Neural cell (in vitro differentiated cells): ENCODE results near the gene FAM117A. TPM values are rescaled to one million over a fixed set of nuclear protein-coding genes. Genes with fewer than 3 reads are reported as not detected.

ENCODE experiments used
- H2AFZ ChIP-seq: fragments of 200-600, 300-800 bp; sonication (generic), shearing (Covaris generic); 2 replicates; pipeline ENCODE4 v1.6.0; 2014; ENCODE audit warnings: low read depth, mild to moderate bottlenecking, antibody characterized with exemption, low read length, moderate library complexity
- H3F3A ChIP-seq: fragments of 200-600 bp; shearing (Covaris generic); 2 replicates; pipeline ENCODE4 v1.6.1; 2016; ENCODE audit warnings: mild to moderate bottlenecking, moderate library complexity, mixed read lengths, antibody characterized with exemption, low read length; ENCODE audit not compliant: insufficient read depth, poor library complexity, severe bottlenecking
- H3K27ac ChIP-seq: fragments of 200-600, 300-800 bp; sonication (generic), shearing (Covaris generic); 2 replicates; pipeline ENCODE4 v1.5.1; 2014; ENCODE audit warnings: mild to moderate bottlenecking, low read length, moderate library complexity
- H3K27me3 ChIP-seq: fragments of 300-800, 200-600 bp; sonication (generic), shearing (Covaris generic); 2 replicates; pipeline ENCODE4 v1.6.0; 2014; ENCODE audit warnings: mild to moderate bottlenecking, low read depth, low read length, moderate library complexity; ENCODE audit not compliant: insufficient read depth
- H3K36me3 ChIP-seq: fragments of 300-800, 200-600 bp; sonication (generic), shearing (Covaris generic); 2 replicates; pipeline ENCODE4 v1.5.1; 2014; ENCODE audit warnings: mild to moderate bottlenecking, antibody characterized with exemption, low read length, moderate library complexity; ENCODE audit not compliant: insufficient read depth
- H3K4me2 ChIP-seq: fragments of 300-800, 200-600 bp; sonication (generic), shearing (Covaris generic); 2 replicates; pipeline ENCODE4 v1.6.0; 2014; ENCODE audit warnings: mild to moderate bottlenecking, low read length
- H3K4me3 ChIP-seq: fragments of 300-800, 200-600 bp; sonication (generic), shearing (Covaris generic); 2 replicates; pipeline ENCODE4 v1.5.1; 2014; ENCODE audit warnings: mild to moderate bottlenecking, low read length, moderate library complexity
- H3K79me2 ChIP-seq: fragments of 200-600 bp; shearing (Covaris generic); replicated peaks from 2 replicates; pipeline ENCODE4 v1.6.0; 2014; ENCODE audit warnings: mild to moderate bottlenecking, low read length, moderate library complexity; ENCODE audit not compliant: insufficient read depth
- H3K9ac ChIP-seq: fragments of 300-800, 200-600 bp; sonication (generic), shearing (Covaris generic); 2 replicates; pipeline ENCODE4 v1.6.1; 2016; ENCODE audit warnings: mild to moderate bottlenecking, low read length, mixed read lengths
- H3K9me2 ChIP-seq: fragments of 200-600 bp; shearing (Covaris generic); 2 replicates; pipeline ENCODE4 v1.6.1; 2016; ENCODE audit warnings: mild to moderate bottlenecking, low read length, mixed read lengths; ENCODE audit not compliant: insufficient read depth
- H3K9me3 ChIP-seq: fragments of 200-600, 300-800 bp; sonication (generic), shearing (Covaris generic); 2 replicates; pipeline ENCODE4 v1.6.1; 2016; ENCODE audit warnings: mild to moderate bottlenecking, mixed run types, low read length, moderate library complexity, mixed read lengths
- H4K20me1 ChIP-seq: fragments of 200-600 bp; shearing (Covaris generic); 2 replicates; pipeline ENCODE4 v1.6.1; 2016; ENCODE audit warnings: mild to moderate bottlenecking, mixed run types; ENCODE audit not compliant: insufficient read depth
- EP300 ChIP-seq: fragments of 450-650 bp; conservative IDR thresholded peaks from 2 replicates; pipeline ENCODE4 v1.6.1; 2014; ENCODE audit warnings: antibody characterized with exemption, mild to moderate bottlenecking, moderate library complexity; ENCODE audit not compliant: poor library complexity, severe bottlenecking
- EZH2 ChIP-seq: fragments of 200-600, 300-800 bp; shearing (Covaris generic), sonication (generic); IDR thresholded peaks from 2 replicates; pipeline ENCODE4 v1.6.1; 2014; ENCODE audit warnings: antibody characterized with exemption, low read length, borderline replicate concordance, mild to moderate bottlenecking; ENCODE audit not compliant: insufficient read depth, poor library complexity, severe bottlenecking
- MXI1 ChIP-seq: fragments of 450-650 bp; conservative IDR thresholded peaks from 2 replicates; pipeline ENCODE4 v1.6.1; 2014; ENCODE audit warnings: antibody characterized with exemption, mild to moderate bottlenecking; ENCODE audit not compliant: poor library complexity, severe bottlenecking
- POLR2AphosphoS5 ChIP-seq: IDR thresholded peaks from 2 replicates; pipeline ENCODE4 v1.6.1; 2012
- RAD21 ChIP-seq: fragments of 450-650 bp; conservative IDR thresholded peaks from 2 replicates; pipeline ENCODE4 v1.6.1; 2014; ENCODE audit warnings: antibody characterized with exemption, mild to moderate bottlenecking, moderate library complexity
- SMC3 ChIP-seq: fragments of 450-650 bp; conservative IDR thresholded peaks from 2 replicates; pipeline ENCODE4 v1.6.1; 2014; ENCODE audit warnings: antibody characterized with exemption, mild to moderate bottlenecking, moderate library complexity; ENCODE audit not compliant: poor library complexity
- TAF1 ChIP-seq: IDR thresholded peaks from 2 replicates; pipeline ENCODE4 v1.6.1; 2012; ENCODE audit warnings: low read depth
- polyA plus RNA-seq: library from polyadenylated mRNA; depleted of rRNA; stranded (reverse); fragments of >200 nt; gene quantifications from 2 replicates; pipeline ENCODE4 v1.2.3, GENCODE V29; 2014
- TF ChIP-seq, protein P1 (sequence below): IDR thresholded peaks from 2 replicates; pipeline ENCODE4 v1.6.1; 2012; ENCODE audit warnings: borderline replicate concordance
- TF ChIP-seq, protein P2 (sequence below): fragments of 450-650 bp; IDR thresholded peaks from 2 replicates; pipeline ENCODE4 v1.5.1; 2014; ENCODE audit warnings: antibody characterized with exemption, mild to moderate bottlenecking, moderate library complexity; ENCODE audit not compliant: poor library complexity, severe bottlenecking

FAM117A gene
- polyA plus RNA-seq, 1 donor from 2014 or later: 3.7 TPM

DNA sequence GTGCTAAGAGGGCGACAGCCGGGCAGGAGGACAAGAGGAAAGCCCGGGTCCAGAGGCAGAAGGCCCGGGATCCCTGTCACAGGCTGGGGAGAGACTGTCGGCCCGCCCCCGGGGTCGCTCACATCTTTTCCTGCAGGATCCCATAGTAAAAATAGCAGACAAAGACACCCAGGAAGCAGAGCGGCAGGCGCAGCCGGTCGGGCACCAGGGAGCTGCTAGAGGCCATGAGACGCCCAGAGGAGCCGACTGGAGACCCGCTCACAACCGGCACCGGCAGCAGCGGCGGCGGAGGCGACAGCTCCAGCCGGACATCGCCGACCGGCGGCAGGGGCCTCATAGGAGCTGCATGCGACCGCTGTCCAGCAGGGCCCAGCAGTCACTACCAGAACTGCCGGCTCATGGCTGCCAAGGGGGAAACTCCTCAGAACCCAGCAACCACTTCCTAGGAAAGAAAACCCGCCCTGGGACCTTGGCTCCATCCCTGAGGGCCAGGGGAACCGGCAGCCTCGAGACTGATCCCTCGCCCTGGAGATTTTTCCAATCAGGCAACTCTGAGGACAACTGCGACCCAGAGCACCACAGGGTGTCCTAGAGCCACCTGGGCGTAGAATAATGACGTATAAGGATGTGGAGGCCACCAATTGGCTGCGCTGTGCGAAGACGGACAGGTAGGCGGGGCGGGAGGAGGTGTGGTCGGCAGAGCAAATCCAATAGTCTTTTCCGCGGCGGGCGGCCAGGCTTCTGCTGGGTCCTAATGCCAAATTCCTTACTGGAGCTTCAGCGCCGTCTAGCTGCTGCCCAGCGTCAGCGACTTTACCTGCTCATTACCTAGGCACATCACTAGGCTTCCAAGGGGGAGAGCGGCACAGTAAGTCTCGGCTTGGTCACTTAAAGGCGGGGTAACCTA lies 56.1 kb downstream of the FAM117A start, which contains the start of gene SLC35B1:
Gene SLC35B1 (minus strand): TSS at position 357 of the 907 bp plus-strand sequence. CDS start 131 bp downstream, at position 226.
- H3K79me2 ChIP-seq: peaks cover 15% of the 10 kb centered on the region
- peak within 1 kb of the TSS; percentile 94 for H3K4me2 ChIP-seq
- H3K9me2 ChIP-seq: no peaks in the 10 kb centered on the region
- H3K9me3 ChIP-seq: no peaks in the 10 kb centered on the region
- peaks cover 6% of the 10 kb centered on the region for H3K36me3 ChIP-seq
- H3K27ac ChIP-seq: peak within 1 kb of the TSS; percentile 94
- peak within 1 kb of the TSS; percentile 70 for H2AFZ ChIP-seq
- TF ChIP-seq POLR2AphosphoS5 (peak; percentile 90), RAD21 (peak; percentile 73), MXI1 (peak; percentile 80), SMC3 (peak; percentile 88), TAF1 (peak; percentile 80), EP300 (peak; percentile 75), EZH2 (no peak)
- TF ChIP-seq, protein P1, sequence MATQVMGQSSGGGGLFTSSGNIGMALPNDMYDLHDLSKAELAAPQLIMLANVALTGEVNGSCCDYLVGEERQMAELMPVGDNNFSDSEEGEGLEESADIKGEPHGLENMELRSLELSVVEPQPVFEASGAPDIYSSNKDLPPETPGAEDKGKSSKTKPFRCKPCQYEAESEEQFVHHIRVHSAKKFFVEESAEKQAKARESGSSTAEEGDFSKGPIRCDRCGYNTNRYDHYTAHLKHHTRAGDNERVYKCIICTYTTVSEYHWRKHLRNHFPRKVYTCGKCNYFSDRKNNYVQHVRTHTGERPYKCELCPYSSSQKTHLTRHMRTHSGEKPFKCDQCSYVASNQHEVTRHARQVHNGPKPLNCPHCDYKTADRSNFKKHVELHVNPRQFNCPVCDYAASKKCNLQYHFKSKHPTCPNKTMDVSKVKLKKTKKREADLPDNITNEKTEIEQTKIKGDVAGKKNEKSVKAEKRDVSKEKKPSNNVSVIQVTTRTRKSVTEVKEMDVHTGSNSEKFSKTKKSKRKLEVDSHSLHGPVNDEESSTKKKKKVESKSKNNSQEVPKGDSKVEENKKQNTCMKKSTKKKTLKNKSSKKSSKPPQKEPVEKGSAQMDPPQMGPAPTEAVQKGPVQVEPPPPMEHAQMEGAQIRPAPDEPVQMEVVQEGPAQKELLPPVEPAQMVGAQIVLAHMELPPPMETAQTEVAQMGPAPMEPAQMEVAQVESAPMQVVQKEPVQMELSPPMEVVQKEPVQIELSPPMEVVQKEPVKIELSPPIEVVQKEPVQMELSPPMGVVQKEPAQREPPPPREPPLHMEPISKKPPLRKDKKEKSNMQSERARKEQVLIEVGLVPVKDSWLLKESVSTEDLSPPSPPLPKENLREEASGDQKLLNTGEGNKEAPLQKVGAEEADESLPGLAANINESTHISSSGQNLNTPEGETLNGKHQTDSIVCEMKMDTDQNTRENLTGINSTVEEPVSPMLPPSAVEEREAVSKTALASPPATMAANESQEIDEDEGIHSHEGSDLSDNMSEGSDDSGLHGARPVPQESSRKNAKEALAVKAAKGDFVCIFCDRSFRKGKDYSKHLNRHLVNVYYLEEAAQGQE: peak; percentile 71
- TF ChIP-seq, protein P2, sequence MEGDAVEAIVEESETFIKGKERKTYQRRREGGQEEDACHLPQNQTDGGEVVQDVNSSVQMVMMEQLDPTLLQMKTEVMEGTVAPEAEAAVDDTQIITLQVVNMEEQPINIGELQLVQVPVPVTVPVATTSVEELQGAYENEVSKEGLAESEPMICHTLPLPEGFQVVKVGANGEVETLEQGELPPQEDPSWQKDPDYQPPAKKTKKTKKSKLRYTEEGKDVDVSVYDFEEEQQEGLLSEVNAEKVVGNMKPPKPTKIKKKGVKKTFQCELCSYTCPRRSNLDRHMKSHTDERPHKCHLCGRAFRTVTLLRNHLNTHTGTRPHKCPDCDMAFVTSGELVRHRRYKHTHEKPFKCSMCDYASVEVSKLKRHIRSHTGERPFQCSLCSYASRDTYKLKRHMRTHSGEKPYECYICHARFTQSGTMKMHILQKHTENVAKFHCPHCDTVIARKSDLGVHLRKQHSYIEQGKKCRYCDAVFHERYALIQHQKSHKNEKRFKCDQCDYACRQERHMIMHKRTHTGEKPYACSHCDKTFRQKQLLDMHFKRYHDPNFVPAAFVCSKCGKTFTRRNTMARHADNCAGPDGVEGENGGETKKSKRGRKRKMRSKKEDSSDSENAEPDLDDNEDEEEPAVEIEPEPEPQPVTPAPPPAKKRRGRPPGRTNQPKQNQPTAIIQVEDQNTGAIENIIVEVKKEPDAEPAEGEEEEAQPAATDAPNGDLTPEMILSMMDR: peak; percentile 99
- H3K4me3 ChIP-seq: peak within 1 kb of the TSS; percentile 95
- H3K9ac ChIP-seq: peak within 1 kb of the TSS; percentile 96
- H4K20me1 ChIP-seq: no peaks in the 10 kb centered on the region
- no peaks in the 10 kb centered on the region for H3F3A ChIP-seq
- H3K27me3 ChIP-seq: no peaks in the 10 kb centered on the region

DNA sequence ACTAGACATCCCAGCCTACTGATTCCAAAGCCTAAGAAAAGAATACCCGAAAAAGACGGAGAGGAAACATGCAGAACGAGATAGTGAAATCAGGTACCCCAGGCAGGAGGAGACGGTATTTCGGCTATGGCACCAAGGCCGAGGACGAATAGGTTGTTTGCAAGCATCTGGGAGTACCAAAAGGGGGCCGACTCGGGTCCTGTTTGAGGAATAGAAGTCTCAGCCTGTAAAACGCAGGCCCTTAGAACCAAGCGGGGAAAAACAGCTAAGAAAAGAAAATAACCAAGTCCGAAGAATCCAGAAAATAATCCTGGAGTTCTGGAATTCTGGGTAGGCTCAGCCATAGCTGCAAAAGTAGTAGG lies 56.7 kb downstream of the FAM117A start:
- Histone ChIP-seq H3K27me3 (no peaks in the 10 kb centered on the region), H3K4me3 (peak overlapping the region; percentile 95), H3K4me2 (peak overlapping the region; percentile 94), H3K79me2 (peaks cover 15% of the 10 kb centered on the region), H3K36me3 (peaks cover 6% of the 10 kb centered on the region), H3K9me3 (no peaks in the 10 kb centered on the region), H2AFZ (no peak overlapping the region), H4K20me1 (no peaks in the 10 kb centered on the region), H3F3A (no peaks in the 10 kb centered on the region), H3K9me2 (no peaks in the 10 kb centered on the region), H3K9ac (peak overlapping the region; percentile 96), H3K27ac (peak overlapping the region; percentile 94)
- no peak for TF ChIP-seq EZH2
- no peak for TF ChIP-seq POLR2AphosphoS5
- no peak for TF ChIP-seq TAF1
- TF ChIP-seq, protein P1: no peak
- no peak for TF ChIP-seq EP300
- no peak for TF ChIP-seq MXI1
- no peak for TF ChIP-seq RAD21
